ENCODE measurements around the gene AATK.

AATK gene

GRCh38 chr17:81140018-81140417 lies 26.0 kb downstream of the AATK start:
- DNase-seq = no peak

- DNase-seq = no peak
These were observed 26.6 kb downstream of the AATK start for GRCh38 chr17:81139428-81139827.

- no peak for DNase-seq
These were observed 27.5 kb downstream of the AATK start for GRCh38 chr17:81138500-81138899.

- DNase-seq = no peak
These were observed 27.9 kb downstream of the AATK start for GRCh38 chr17:81138083-81138482.

- DNase-seq = no peak
These were observed 28.8 kb downstream of the AATK start for GRCh38 chr17:81137248-81137647.

- no peak for DNase-seq
These were observed 29.7 kb downstream of the AATK start for GRCh38 chr17:81136366-81136765.

- DNase-seq = no peak
These were observed 30.3 kb downstream of the AATK start for GRCh38 chr17:81135505-81136278.

GRCh38 chr17:81134064-81134781 lies 31.8 kb downstream of the AATK start:
- DNase-seq = no peak

- no peak for DNase-seq
These were observed 33.0 kb downstream of the AATK start for GRCh38 chr17:81132770-81133723.

GRCh38 chr17:81132197-81132540 lies 33.9 kb downstream of the AATK start:
- no peak for DNase-seq

GRCh38 chr17:81131486-81132196 lies 34.4 kb downstream of the AATK start:
- no peak for DNase-seq

- no peak for DNase-seq
These were observed 35.3 kb downstream of the AATK start for GRCh38 chr17:81130385-81131361.

- DNase-seq = no peak
These were observed 36.2 kb downstream of the AATK start for GRCh38 chr17:81129711-81130367.

GRCh38 chr17:81129289-81129688 lies 36.7 kb downstream of the AATK start:
- DNase-seq = no peak

GRCh38 chr17:81128774-81129173 lies 37.2 kb downstream of the AATK start:
- no peak for DNase-seq

GRCh38 chr17:81128338-81128737 lies 37.7 kb downstream of the AATK start:
- DNase-seq = no peak

GRCh38 chr17:81127526-81128177 lies 38.4 kb downstream of the AATK start:
- DNase-seq = no peak

GRCh38 chr17:81127133-81127455 lies 38.9 kb downstream of the AATK start:
- no peak for DNase-seq

GRCh38 chr17:81126281-81127132 lies 39.5 kb downstream of the AATK start:
- DNase-seq = no peak
